ENCODE results near the gene COG1.
A peak's percentile ranks its signal among the peaks of the same experiment; 100 is the strongest.

Gene COG1

DNA sequence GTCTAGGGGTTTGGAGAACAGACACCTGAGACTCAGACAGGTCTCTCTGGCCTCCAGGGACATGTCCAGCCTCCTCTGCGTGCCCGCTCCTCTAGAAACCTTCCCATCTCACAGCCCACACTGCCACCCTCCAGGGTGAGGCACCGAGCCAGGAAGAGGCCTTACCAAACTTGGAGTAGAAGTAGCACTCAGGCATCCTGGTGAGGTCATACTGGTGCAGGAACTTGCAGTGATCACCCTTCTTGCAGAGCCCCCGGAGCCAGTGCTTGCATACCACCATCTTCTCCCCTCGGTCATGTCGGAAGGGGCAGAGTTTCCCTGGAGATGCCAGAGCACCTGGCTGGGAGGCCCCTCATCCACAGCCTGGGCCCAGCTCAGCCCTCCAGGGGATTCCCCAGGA is 64.7 kb downstream of the COG1 start:
- DNase-seq (ENCODE audit: low read depth) = peak; percentile 17
- TF ChIP-seq MAX (IDR thresholded peaks at IDR 0.05; ENCODE audit: low read depth, low read length) = no peak
- no peak for TF ChIP-seq MYC (IDR thresholded peaks at IDR 0.05; ENCODE audit: low read depth, low read length)
- TF ChIP-seq CTCF (IDR thresholded peaks at IDR 0.05; ENCODE audit: low read depth, low read length) = no peak
- TF ChIP-seq POLR2A (IDR thresholded peaks at IDR 0.05; ENCODE audit: extremely low read depth, insufficient read length) = no peak
- no peak overlapping the region for H3K4me3 ChIP-seq (ENCODE audit: low read depth, low read length)
